Activated CD8-positive, alpha-beta memory T cell treated with anti-CD3 and anti-CD28 coated beads for 36 hours (primary cell): ENCODE results near the gene FTSJ1. TPM values are rescaled to one million over a fixed set of nuclear protein-coding genes. Genes with fewer than 3 reads are reported as not detected.

Experiments
- CTCF ChIA-PET: fragments of 350-600 bp; sonication (Branson Sonifier 250); formaldehyde crosslinking; loops from one replicate; lab custom pipeline; 2021; ENCODE audit warnings: antibody characterized with exemption; lab: Charles Lee
- POLR2A ChIA-PET: fragments of 350-600 bp; sonication (Branson Sonifier 250); formaldehyde crosslinking; loops from one replicate; lab custom pipeline; 2021; ENCODE audit warnings: antibody characterized with exemption; lab: Charles Lee
- total RNA-seq, 2 experiments: library from RNA; stranded (reverse); gene quantifications; one replicate each; pipeline ENCODE4 v1.2.3, GENCODE V29; 2021

FTSJ1 gene
- total RNA-seq, 2 experiments from 2014 or later = 107 to 109 TPM

DNA sequence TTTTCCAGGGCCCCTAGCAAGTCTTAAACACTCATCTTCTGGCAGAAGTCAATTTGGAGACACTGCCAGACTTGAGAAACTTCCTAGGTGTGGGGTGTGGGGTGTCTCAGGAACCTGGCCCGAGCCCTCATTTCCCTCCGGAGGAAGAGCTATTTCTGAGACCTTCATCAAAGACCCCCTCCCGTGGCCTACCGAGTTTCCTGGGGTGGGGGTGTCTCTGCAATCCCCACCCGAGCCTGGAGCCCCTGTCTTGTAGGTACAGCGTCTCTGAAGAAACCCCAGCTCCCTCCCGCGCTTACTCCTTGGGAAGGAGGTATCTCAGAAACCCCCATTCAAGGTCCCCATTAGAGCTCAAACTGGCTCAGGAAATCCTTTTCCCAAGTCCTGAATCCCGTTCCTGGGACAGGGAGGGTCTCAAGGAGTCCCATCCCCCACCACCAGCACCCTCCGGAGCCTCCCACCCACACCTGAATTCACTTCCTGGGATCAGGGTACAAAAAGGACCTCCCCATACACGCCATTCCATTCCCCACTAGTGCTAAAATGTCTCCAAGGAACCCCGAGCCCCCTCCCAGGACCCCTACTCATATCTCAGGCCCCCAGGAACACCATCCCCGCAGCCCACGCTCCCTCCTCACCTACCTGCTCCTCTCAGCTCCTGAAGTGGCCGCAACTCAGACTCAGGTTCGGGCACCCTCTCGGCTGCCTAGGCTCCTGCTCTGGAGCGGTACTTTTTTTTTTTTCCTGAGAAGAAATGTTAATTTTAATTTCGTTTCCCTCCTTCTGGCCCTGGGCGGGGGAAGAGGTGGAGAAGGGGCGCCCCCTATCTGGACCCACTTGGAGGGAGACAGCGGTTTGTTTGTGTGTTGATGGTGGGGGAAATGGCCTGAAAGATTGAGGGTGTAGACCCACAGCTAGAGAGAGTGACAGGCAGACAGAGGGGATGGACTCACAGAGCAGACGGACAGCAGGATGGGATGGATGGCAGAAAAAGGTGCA, 7.0 kb upstream of the FTSJ1 start:
- POLR2A ChIA-PET = interaction anchor here (0.7 to 1.1 kb wide), 2 partner anchors 12 to 53 kb away, joined by 3 to 4 read pairs; no protein-coding TSS in a partner anchor
- CTCF ChIA-PET = interaction anchor here (1.4 kb wide), 1 partner anchor 387 kb away, joined by 3 read pairs; no protein-coding TSS in a partner anchor

DNA sequence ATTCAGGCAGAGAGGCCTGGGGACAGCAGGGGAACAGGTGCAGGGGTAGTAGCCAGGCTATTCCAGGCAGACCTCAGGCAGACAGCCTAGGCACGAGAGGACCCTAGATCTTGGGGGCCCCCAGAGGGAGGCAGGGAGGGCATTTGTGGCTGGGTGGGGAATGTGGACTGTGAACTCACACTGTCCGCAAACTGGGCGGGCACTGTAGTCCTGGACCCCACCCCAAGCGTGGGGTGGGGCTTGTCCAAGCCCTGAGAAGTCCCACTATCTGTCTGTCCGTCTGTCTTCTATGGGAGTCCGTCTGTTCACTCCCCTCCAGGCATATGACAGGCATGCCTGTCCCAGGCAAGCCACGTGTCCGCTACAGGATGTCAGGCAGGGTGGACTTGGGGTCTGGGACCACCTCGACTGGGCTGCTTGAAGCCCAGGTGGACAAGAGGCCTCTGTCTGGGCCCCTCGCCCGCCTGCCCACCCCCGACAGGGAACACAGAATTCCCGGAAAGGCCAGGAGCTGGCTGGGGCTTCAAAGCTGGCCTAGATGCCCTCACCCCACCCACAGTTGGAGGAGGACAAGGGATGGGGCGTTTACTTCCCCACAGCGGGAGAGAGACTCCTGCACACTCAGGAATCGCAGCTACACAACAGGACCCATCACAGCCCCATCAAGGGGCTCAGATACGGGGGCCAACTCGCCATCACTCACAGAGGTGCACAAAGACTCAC, 5.7 kb upstream of the FTSJ1 start, which contains the start of gene SLC38A5:
SLC38A5 (minus strand) TSS at position 151 of the 723 bp plus-strand sequence. CDS start 2,336 bp downstream, outside the sequence.
- POLR2A ChIA-PET = no interaction called here
- CTCF ChIA-PET = interaction anchor here (0.6 to 0.7 kb wide), 2 partner anchors 155 to 160 kb away, joined by 3 to 4 read pairs; no protein-coding TSS in a partner anchor

DNA sequence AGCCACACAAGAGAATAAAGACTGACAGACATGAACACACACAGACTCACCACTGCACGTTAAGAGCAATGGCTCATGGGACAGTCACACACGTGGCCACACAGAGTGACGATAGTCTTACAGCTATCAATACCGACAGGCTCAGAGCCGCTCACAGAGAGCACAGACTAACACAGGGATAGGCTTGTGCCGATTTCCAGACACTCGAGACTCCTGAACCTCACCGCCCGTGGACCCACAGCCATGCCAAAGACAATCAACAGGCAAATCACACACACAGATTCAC, 5.2 kb upstream of the FTSJ1 start:
- CTCF ChIA-PET = interaction anchor here (0.6 kb wide), 1 partner anchor 160 kb away, joined by 4 read pairs; no protein-coding TSS in a partner anchor
- POLR2A ChIA-PET = no interaction called here

DNA sequence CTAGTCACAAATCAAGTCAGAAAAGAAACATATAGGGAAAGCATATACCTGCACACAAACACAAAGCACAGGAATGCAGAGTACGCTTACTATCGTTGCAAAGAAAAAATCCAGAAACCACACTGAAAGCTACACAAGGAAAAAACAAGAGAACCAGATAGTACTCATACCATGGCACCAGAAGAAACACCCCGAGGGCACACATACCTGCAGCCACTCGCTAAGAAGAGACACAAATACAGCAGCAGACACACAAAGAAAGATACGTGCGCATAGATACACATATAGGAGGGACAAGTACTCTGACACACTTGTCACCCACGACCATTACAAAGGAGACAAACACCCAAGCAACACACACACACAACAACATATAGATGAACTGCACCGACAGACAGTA, 4.5 kb upstream of the FTSJ1 start:
- ChIA-PET POLR2A (no interaction called here), CTCF (no interaction called here)

DNA sequence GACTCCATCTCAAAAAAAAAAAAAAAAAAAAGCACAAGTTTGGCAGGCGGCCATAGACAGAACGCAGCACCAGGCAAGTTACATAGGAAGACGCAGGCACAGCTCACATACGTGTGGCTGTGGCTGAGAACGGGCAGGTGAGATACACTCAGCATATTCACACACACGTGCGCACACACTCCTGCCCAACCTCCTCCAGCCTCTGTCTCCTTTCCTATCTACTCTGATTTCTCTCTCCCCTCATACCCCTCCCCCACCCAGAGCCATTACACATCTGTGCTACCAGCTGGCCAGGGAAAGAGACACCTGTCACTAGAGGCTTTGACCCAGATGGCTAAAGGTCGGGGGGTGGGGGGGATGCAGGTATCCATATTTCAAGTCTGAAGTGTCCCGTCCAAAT, 3.8 kb upstream of the FTSJ1 start:
- ChIA-PET CTCF (no interaction called here), POLR2A (no interaction called here)

DNA sequence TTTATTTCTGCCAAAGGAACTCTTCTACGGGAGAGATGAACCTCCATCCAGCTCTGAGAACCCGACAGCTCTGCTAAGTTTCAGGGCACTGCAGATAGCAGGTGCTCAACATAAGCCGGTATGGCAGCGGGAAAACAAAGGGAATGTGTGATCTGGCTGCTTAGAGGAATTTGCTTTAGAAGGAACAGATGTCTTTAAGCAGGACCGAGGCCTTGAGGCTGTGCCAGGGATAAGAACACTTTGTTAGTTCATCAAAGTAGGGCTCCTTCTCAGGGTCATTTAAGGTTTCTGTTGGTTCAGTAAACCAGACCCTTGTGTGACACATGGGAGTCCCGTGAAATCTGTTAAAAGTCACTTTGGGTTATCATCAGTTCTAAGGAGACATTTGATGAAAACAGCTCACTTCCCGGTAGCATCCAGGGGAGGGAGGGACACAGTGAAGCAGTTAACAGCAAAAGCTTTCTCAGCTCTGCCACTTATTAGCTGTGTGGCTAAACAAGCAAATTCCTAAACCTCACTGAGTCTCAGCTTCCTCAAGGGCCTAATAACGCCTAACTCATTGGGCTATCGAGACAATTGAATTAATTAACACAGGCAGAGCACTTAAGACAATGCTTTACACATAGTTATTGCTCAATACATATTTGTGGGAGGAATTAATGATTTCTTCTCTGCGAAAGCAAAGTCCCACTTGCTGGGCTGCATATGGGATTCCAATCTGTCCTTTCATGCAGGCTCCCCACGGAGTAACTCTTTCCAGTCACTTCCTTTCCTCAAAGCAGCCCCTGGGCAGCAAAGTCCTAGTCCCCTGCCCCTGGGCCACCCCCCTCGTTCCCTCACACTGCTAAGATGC, 2.9 kb upstream of the FTSJ1 start:
- ChIA-PET CTCF (no interaction called here), POLR2A (no interaction called here)

DNA sequence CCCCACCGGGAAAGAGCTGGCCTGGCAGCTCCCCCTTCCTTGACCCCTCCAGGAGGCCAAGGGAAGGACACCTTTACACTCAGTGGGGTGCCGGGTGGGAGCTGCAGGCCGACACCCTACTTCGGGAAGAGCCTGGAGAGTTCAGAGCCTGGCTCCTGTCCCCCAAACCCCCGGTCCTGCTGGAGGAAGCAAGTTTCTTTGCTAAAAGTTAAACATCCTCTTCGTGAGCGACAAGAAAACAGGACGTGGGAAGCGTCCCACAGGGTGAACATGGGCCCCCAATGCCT, 2.4 kb upstream of the FTSJ1 start:
- ChIA-PET CTCF (no interaction called here), POLR2A (no interaction called here)

DNA sequence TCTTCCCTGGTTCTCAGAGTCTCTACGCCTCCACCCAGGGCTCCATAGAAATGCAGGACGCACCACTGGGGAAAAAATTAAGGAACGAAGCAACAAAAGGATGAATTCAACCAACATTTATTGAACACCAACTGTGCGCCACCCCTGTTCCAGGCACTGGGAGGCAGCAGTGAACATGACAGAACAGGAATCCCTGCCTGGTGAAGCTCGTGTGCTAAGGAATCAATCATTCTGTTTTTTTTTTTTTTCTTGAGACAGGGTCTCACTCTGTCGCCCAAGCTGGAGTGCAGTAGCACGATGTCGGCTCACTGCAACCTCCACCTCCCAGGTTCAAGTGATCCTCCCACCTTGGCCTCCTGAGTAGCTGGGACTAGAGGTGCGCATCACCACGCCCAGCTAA, 1.9 kb upstream of the FTSJ1 start:
- POLR2A ChIA-PET = no interaction called here
- CTCF ChIA-PET = no interaction called here

DNA sequence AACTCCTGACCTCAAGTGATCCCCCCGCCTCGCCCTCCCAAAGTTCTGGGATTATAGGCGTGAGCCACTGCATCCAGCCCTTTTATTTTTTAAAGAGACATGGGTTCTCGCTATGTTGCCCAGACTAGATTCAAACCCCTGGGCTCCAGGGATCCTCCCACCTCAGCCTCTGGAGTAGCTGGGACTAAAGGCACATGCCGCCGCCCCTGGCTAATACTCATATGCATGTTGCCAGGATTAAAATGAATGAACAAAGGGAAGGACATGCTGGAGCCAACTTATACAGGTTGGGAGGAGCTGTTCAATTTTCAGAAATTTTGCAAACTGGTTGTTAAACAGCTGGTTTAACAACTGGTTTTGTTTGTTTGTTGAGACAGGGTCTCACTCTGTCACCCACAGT, 1.4 kb upstream of the FTSJ1 start:
- ChIA-PET POLR2A (interaction anchor here (1.0 kb wide), 1 partner anchor 65 kb away, joined by 3 read pairs; the partner anchor contains the start of gene TBC1D25), CTCF (interaction anchor here (0.6 kb wide), 1 partner anchor 28 kb away, joined by 3 read pairs; no protein-coding TSS in a partner anchor)

DNA sequence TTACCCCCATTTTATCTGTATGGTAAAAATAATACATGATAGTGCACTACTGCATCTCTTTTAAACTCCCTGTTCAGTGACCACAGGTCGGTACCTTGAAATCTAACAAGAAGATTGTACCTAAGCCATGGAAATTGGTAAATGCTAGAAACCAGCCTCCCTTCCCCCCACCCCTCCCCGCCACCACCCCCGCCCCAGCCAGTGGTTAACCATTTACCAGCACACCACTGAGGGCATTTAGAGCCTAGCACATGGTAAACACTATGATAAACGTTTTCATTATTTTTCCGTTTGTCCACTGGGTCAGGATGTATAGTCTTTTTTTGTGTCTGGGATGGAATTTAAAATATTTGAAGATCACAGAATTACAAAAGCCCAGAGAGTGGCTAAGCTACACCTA, 703 bp upstream of the FTSJ1 start:
- CTCF ChIA-PET = no interaction called here
- POLR2A ChIA-PET = interaction anchor here (1.0 kb wide), 1 partner anchor 64 kb away, joined by 3 read pairs; the partner anchor contains the start of gene TBC1D25

DNA sequence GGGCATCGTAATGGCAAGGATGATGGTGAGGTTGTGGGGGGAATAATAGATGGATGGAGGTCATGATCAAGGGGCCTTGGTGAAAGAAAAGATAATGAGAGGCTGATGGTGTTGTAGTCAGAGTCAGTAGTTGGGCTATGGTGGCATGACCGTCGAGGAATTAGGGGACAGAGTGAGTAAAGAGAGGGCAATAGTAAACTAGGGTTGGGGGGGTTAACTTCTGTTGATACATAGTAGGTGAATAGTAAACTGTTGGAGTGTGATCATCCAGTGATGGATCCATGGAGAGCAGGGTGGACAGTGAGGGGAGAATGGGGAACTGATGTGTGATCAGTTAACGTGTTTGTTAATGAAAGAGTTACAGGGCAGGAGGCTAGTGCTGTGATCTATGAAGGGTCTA, 920 bp downstream of the FTSJ1 start:
- POLR2A ChIA-PET = no interaction called here
- CTCF ChIA-PET = no interaction called here

DNA sequence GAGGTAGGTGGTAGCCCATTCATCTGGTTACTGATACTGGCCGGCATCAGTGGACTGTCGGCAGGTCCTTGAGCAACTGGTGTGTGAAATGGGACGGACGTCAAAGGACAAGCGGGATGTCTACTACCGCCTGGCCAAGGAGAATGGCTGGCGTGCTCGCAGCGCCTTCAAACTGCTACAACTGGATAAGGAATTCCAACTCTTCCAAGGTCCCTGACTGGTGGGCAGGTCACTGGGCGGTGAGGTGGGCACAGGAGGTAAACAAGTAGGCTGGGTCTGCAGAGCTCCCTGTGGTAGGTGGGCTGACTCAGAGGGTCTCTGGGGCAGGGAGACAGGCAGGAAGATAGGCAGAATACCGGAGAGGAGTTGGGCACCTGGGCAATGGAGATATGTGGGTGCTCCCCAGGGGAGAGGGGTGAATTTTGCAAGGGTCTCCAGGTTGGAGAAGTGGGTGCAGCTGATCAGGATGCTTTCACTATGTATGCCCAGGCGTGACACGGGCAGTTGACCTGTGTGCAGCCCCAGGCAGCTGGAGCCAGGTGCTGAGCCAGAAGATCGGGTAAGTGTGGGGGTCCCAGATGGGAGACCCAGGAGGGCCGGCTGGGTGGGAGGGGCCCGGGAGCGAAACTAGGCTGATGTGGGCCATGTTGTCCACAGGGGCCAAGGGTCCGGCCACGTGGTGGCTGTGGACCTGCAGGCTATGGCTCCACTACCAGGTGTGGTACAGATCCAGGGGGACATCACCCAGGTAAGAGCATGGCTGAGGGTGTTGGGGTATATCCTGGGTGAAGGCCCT, 2.2 kb downstream of the FTSJ1 start:
- ChIA-PET POLR2A (no interaction called here), CTCF (no interaction called here)

DNA sequence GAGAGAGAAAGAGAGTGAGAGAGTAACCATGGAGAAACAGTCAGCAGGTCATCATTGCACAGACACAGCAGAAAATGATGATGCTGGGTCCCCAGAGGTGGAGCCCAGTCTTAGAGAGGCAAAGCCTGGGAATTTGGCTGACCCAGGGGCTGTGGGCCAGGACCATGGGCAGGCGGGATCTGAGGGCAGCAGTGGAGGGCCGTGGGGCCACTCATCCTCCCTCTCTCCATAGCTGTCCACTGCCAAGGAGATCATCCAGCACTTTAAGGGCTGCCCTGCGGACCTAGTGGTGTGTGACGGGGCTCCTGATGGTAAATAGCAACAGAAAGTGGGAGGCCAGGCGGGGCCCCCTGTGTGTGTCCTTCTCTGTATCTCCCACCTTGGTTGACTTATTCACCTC, 2.8 kb downstream of the FTSJ1 start:
- CTCF ChIA-PET = no interaction called here

DNA sequence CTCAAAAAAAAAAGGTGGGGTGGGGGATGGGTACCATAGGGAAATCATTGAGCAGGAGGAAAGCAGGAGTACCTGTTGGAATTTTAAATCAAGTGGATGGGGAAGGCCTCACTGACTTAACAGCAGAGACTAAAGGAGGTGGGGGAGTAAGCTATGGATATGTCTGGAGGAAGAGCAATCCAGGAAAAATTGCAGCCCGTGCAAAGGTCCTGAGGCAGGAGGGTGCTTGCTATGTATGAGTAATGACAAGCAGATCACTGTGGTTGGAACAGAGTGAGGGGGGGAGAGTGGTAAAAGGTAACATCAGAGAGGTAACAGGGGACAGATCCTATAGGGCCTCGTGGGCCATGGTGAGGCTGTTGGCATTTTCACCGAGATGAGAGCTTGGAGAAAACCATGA, 4.1 kb downstream of the FTSJ1 start:
- CTCF ChIA-PET = no interaction called here

More for the DNA sequence above, 2.8 kb downstream of the FTSJ1 start:
- POLR2A ChIA-PET = no interaction called here

DNA sequence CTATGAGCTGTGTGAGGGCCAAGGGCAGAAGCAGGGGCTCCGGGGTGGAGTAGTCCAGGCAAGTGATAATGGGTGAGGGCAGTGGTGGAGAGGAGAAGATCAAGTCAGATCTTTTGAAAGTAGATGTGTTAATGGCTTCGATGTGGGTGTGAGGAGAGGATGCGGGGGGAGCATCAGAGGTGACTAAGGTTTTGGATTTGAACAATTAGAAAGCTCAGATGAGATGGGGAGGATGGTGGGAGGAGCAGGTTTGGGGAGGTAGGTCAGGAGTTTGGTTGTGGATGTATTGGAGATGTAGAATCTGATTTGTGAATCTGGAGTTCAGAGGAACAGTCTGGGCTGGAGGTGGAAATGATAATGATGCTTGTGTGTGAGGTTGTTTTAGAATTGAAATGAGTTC, 4.6 kb downstream of the FTSJ1 start:
- ChIA-PET POLR2A (interaction anchor here (0.8 to 1.0 kb wide), 2 partner anchors 12 to 21 kb away, joined by 3 read pairs; no protein-coding TSS in a partner anchor), CTCF (no interaction called here)

More for the DNA sequence above, 4.1 kb downstream of the FTSJ1 start:
- POLR2A ChIA-PET = interaction anchor here (0.8 to 1.0 kb wide), 2 partner anchors 12 to 21 kb away, joined by 3 read pairs; no protein-coding TSS in a partner anchor

DNA sequence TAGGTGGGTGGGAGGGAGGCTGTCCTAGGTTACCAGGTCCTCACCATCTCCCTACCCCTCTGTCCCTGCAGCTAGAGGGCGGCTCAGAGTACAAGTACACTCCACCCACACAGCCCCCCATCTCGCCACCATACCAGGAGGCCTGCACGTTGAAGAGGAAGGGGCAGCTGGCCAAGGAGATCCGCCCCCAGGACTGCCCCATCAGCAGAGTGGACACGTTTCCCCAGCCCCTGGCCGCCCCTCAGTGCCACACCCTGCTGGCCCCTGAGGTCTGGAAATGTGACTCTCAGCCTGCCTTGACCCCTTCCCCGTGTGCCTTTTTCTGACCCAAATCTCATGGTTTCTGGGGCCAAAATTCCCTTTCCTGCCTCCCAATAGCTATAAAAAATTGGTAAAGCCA, 6.5 kb downstream of the FTSJ1 start:
- POLR2A ChIA-PET = no interaction called here
- CTCF ChIA-PET = no interaction called here

DNA sequence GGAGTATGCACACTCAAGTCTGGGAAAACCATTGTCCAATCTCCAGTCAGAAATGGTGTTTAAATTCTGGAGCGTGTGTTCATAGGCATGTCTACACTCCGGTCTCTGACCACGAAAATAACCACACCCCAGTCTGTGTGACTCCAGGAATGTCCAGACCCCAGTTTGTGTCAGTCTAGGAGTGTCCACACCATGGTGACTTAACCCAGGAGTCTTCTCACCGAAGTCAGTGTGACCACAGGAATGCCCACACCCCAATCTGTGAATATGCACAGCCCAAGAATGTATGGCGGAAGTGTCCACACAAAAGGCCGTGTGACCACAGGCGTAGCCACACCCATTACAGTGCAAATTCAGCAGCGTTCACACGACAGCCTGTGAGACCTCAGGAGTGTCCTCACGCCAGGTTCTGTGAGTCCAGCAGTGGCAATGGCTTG, 11.4 kb downstream of the FTSJ1 start:
- CTCF ChIA-PET = no interaction called here

DNA sequence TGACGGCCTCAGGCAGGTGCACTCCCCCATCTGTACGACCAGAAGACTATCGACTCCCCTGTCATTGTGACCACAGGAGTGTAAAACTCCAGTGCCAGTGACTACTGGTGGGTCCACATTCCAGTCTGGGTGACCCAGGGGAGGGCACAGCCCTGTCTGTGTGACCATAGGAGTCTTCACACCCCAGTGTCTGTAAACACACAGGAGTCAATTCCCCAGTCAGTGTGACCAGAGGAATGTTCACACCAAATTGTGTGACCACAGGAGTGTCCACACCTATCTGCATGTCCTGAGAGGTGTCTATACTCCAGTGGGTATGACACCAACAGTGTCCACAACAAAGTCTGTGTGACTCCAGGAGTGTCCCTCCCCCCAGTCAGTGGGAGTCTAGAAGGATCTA, 12.0 kb downstream of the FTSJ1 start:
- ChIA-PET POLR2A (no interaction called here), CTCF (no interaction called here)

More for the DNA sequence above, 11.4 kb downstream of the FTSJ1 start:
- POLR2A ChIA-PET = no interaction called here
